CD4-positive, CD25-positive, alpha-beta regulatory T cell (primary cell): ENCODE results near the gene NRP2. TPM values are rescaled to one million over a fixed set of nuclear protein-coding genes. Genes with fewer than 3 reads are reported as not detected.

Source experiments
- ATAC-seq, 2 donors: fragments of 150-1000 bp; cut with Tn5 transposase; one replicate each; pipeline ENCODE4 v1.10.0; 2021; ENCODE audit warnings: low read depth in 2 of 2, moderate number of reproducible peaks in 2 of 2, moderate library complexity in 1 of 2
- DNase-seq, 3 donors: peaks; one replicate each; pipeline versions ENCODE4 v3.0.0 to v3.0.0-alpha.2; 2012 to 2022; ENCODE audit warnings: mixed read lengths in 1 of 3
- H3K27ac ChIP-seq: one replicate; pipeline ENCODE4 v1.7.0; 2013; ENCODE audit warnings: mild to moderate bottlenecking, low read length; ENCODE audit not compliant: insufficient read depth, poor library complexity, severe bottlenecking
- H3K27me3 ChIP-seq: one replicate; pipeline ENCODE4 v1.7.0; 2013; ENCODE audit warnings: low read length; ENCODE audit not compliant: control insufficient read depth, insufficient read depth
- H3K36me3 ChIP-seq: one replicate; pipeline ENCODE4 v1.7.0; 2013; ENCODE audit warnings: mild to moderate bottlenecking, low read length, moderate library complexity; ENCODE audit not compliant: control insufficient read depth, insufficient read depth
- H3K4me1 ChIP-seq: 2 replicates; pipeline ENCODE4 v1.7.0; 2013; ENCODE audit warnings: mild to moderate bottlenecking, low read length; ENCODE audit not compliant: insufficient read depth, control insufficient read depth, poor library complexity, severe bottlenecking
- H3K4me3 ChIP-seq: one replicate; pipeline ENCODE4 v1.7.0; 2013; ENCODE audit warnings: low read depth, mild to moderate bottlenecking, low read length, moderate library complexity
- H3K9me3 ChIP-seq, 2 experiments: 1 replicate in 1 of 2; 2 replicates in 1 of 2; pipeline ENCODE4 v1.7.0; 2013; ENCODE audit warnings: low read length in 2 of 2, mild to moderate bottlenecking in 1 of 2, moderate library complexity in 1 of 2; ENCODE audit not compliant: control insufficient read depth in 2 of 2
- H3K27ac Mint-ChIP-seq, 3 donors: one replicate each; pipeline ENCODE4 v1.8.0; 2020 to 2022; ENCODE audit warnings: mild to moderate bottlenecking in 3 of 3, mixed read lengths in 3 of 3, moderate library complexity in 2 of 3
- H3K27me3 Mint-ChIP-seq: one replicate; pipeline ENCODE4 v1.8.0; 2022; ENCODE audit warnings: mild to moderate bottlenecking, mixed read lengths
- H3K36me3 Mint-ChIP-seq: one replicate; pipeline ENCODE4 v1.8.0; 2020; ENCODE audit warnings: mixed read lengths
- H3K4me1 Mint-ChIP-seq, 4 donors: one replicate each; pipeline ENCODE4 v1.8.0; 2020 to 2022; ENCODE audit warnings: mixed read lengths in 4 of 4, mild to moderate bottlenecking in 1 of 4
- H3K4me3 Mint-ChIP-seq, 4 donors: one replicate each; pipeline ENCODE4 v1.8.0; 2020 to 2022; ENCODE audit warnings: mild to moderate bottlenecking in 4 of 4, mixed read lengths in 4 of 4, moderate library complexity in 3 of 4
- H3K9me3 Mint-ChIP-seq, 7 donors: one replicate each; pipeline ENCODE4 v1.8.0; 2020 to 2022; ENCODE audit warnings: mixed read lengths in 7 of 7, mild to moderate bottlenecking in 3 of 7, moderate library complexity in 2 of 7
- polyA plus RNA-seq, 4 donors: library from polyadenylated mRNA; unstranded; fragments of 300-500 nt; fragmentation: Illumina TruSeq; gene quantifications; one replicate each; pipeline ENCODE4 v1.2.3, GENCODE V29; 2021
- total RNA-seq: library from RNA; stranded (reverse); gene quantifications from one replicate; pipeline ENCODE4 v1.2.3, GENCODE V29; 2022

Gene NRP2
- total and polyA plus RNA-seq, 5 donors from 2014 or later, result 0.64 TPM; not detected in 4

- H3K4me3 Mint-ChIP-seq, result no peak overlapping the region
- H3K27ac Mint-ChIP-seq, result no peak overlapping the region
- H3K36me3 ChIP-seq, result no peaks in the 10 kb centered on the region
- H3K27me3 ChIP-seq, result no peaks in the 10 kb centered on the region
- ATAC-seq, result no peak
- H3K36me3 Mint-ChIP-seq, result no peaks in the 10 kb centered on the region
- no peak for DNase-seq
- H3K4me1 ChIP-seq, result no peaks in the 10 kb centered on the region
- no peak overlapping the region for H3K4me3 ChIP-seq
- H3K9me3 ChIP-seq, result no peaks in the 10 kb centered on the region
- H3K9me3 Mint-ChIP-seq, result peaks cover 0 to 2% (median 0%) of the 10 kb centered on the region in 7 donors
- H3K4me1 Mint-ChIP-seq, result no peaks in the 10 kb centered on the region
- H3K27me3 Mint-ChIP-seq, result peaks cover under 1% of the 10 kb centered on the region
- no peak overlapping the region for H3K27ac ChIP-seq
Measured at GRCh38 chr2:205807229-205807628, 124.9 kb downstream of the NRP2 start.

- H3K36me3 Mint-ChIP-seq, result no peaks in the 10 kb centered on the region
- ATAC-seq, result no peak
- H3K4me3 ChIP-seq, result no peak overlapping the region
Measured at GRCh38 chr2:205807758-205808157, 125.5 kb downstream of the NRP2 start.

GRCh38 chr2:205808486-205809121 lies 126.3 kb downstream of the NRP2 start:
- Histone ChIP-seq H3K9me3 (no peaks in the 10 kb centered on the region), H3K27ac (no peak overlapping the region), H3K27me3 (no peaks in the 10 kb centered on the region), H3K4me3 (no peak overlapping the region), H3K4me1 (no peaks in the 10 kb centered on the region), H3K36me3 (no peaks in the 10 kb centered on the region)
- Mint-ChIP-seq H3K9me3 (peaks cover 0 to 2% (median 0%) of the 10 kb centered on the region in 7 donors), H3K27me3 (no peaks in the 10 kb centered on the region), H3K36me3 (no peaks in the 10 kb centered on the region), H3K27ac (no peak overlapping the region), H3K4me1 (no peaks in the 10 kb centered on the region), H3K4me3 (no peak overlapping the region)
- ATAC-seq (no peak), DNase-seq (no peak)

More at GRCh38 chr2:205807758-205808157, 125.5 kb downstream of the NRP2 start:
- Mint-ChIP-seq H3K4me1 (no peaks in the 10 kb centered on the region), H3K27ac (no peak overlapping the region), H3K4me3 (no peak overlapping the region), H3K27me3 (no peaks in the 10 kb centered on the region), H3K9me3 (peaks cover 0 to 2% (median 0%) of the 10 kb centered on the region in 7 donors)
- Histone ChIP-seq H3K4me1 (no peaks in the 10 kb centered on the region), H3K36me3 (no peaks in the 10 kb centered on the region), H3K27ac (no peak overlapping the region), H3K27me3 (no peaks in the 10 kb centered on the region), H3K9me3 (no peaks in the 10 kb centered on the region)
- no peak for DNase-seq

- DNase-seq, result no peak
- no peak overlapping the region for H3K27ac ChIP-seq
- Mint-ChIP-seq H3K4me1 (no peaks in the 10 kb centered on the region), H3K27ac (no peak overlapping the region), H3K9me3 (peaks cover 0 to 2% (median 0%) of the 10 kb centered on the region in 7 donors), H3K27me3 (peaks cover 7% of the 10 kb centered on the region), H3K4me3 (no peak overlapping the region), H3K36me3 (no peaks in the 10 kb centered on the region)
- no peak overlapping the region for H3K4me3 ChIP-seq
- H3K9me3 ChIP-seq, result no peaks in the 10 kb centered on the region
- no peak for ATAC-seq
- no peaks in the 10 kb centered on the region for H3K4me1 ChIP-seq
- H3K27me3 ChIP-seq, result no peaks in the 10 kb centered on the region
- no peaks in the 10 kb centered on the region for H3K36me3 ChIP-seq
Measured at GRCh38 chr2:205811387-205811786, 129.1 kb downstream of the NRP2 start.

GRCh38 chr2:205814039-205814364 lies 131.7 kb downstream of the NRP2 start:
- no peak overlapping the region for H3K27ac Mint-ChIP-seq
- Histone ChIP-seq H3K4me1 (no peaks in the 10 kb centered on the region), H3K27me3 (no peaks in the 10 kb centered on the region), H3K4me3 (no peak overlapping the region), H3K27ac (no peak overlapping the region), H3K36me3 (no peaks in the 10 kb centered on the region), H3K9me3 (no peaks in the 10 kb centered on the region)
- no peak for ATAC-seq
- H3K36me3 Mint-ChIP-seq, result no peaks in the 10 kb centered on the region
- H3K27me3 Mint-ChIP-seq, result peaks cover 12% of the 10 kb centered on the region
- no peak for DNase-seq
- H3K4me3 Mint-ChIP-seq, result no peak overlapping the region
- no peaks in the 10 kb centered on the region for H3K4me1 Mint-ChIP-seq
- H3K9me3 Mint-ChIP-seq, result peaks cover 0 to 4% (median 0%) of the 10 kb centered on the region in 7 donors

GRCh38 chr2:205815673-205816072 lies 133.4 kb downstream of the NRP2 start:
- ATAC-seq, result no peak
- no peak for DNase-seq
- no peaks in the 10 kb centered on the region for H3K36me3 ChIP-seq
- H3K27me3 ChIP-seq, result no peaks in the 10 kb centered on the region
- Mint-ChIP-seq H3K27me3 (peaks cover 12% of the 10 kb centered on the region), H3K27ac (no peak overlapping the region), H3K9me3 (peaks cover 0 to 3% (median 0%) of the 10 kb centered on the region in 7 donors), H3K4me3 (no peak overlapping the region), H3K4me1 (no peaks in the 10 kb centered on the region), H3K36me3 (no peaks in the 10 kb centered on the region)
- no peaks in the 10 kb centered on the region for H3K9me3 ChIP-seq
- H3K4me3 ChIP-seq, result no peak overlapping the region
- H3K27ac ChIP-seq, result no peak overlapping the region
- H3K4me1 ChIP-seq, result no peaks in the 10 kb centered on the region

GRCh38 chr2:205816268-205816667 lies 134.0 kb downstream of the NRP2 start:
- DNase-seq (no peak), ATAC-seq (no peak)
- no peak overlapping the region for H3K27ac ChIP-seq
- H3K4me1 ChIP-seq, result no peaks in the 10 kb centered on the region
- no peak overlapping the region for H3K4me3 ChIP-seq
- H3K27me3 Mint-ChIP-seq, result peaks cover 12% of the 10 kb centered on the region
- no peaks in the 10 kb centered on the region for H3K9me3 ChIP-seq
- H3K4me3 Mint-ChIP-seq, result peak overlapping the region in 1 of 4 donors; percentile 38
- no peak overlapping the region for H3K27ac Mint-ChIP-seq
- no peaks in the 10 kb centered on the region for H3K36me3 Mint-ChIP-seq
- H3K27me3 ChIP-seq, result no peaks in the 10 kb centered on the region
- no peaks in the 10 kb centered on the region for H3K36me3 ChIP-seq
- no peaks in the 10 kb centered on the region for H3K4me1 Mint-ChIP-seq
- peaks cover 0 to 3% (median 0%) of the 10 kb centered on the region in 7 donors for H3K9me3 Mint-ChIP-seq

- ATAC-seq, result no peak
- Histone ChIP-seq H3K27ac (no peak overlapping the region), H3K4me3 (no peak overlapping the region), H3K4me1 (no peaks in the 10 kb centered on the region), H3K27me3 (no peaks in the 10 kb centered on the region), H3K36me3 (no peaks in the 10 kb centered on the region), H3K9me3 (no peaks in the 10 kb centered on the region)
- Mint-ChIP-seq H3K36me3 (no peaks in the 10 kb centered on the region), H3K4me1 (no peaks in the 10 kb centered on the region), H3K9me3 (peaks cover 0 to 8% (median 1%) of the 10 kb centered on the region in 7 donors), H3K27me3 (peaks cover 12% of the 10 kb centered on the region), H3K4me3 (no peak overlapping the region), H3K27ac (no peak overlapping the region)
- no peak for DNase-seq
Measured at GRCh38 chr2:205822579-205822978, 140.3 kb downstream of the NRP2 start.
